GM19193 (cell line): Measurements from ENCODE around the gene FOXF1.

Experiments used
- POLR2A ChIP-seq: IDR thresholded peaks from 4 replicates; pipeline ENCODE4 v1.6.1; 2011; ENCODE audit not compliant: insufficient read depth, insufficient read length; ENCODE audit errors: extremely low read depth

FOXF1 gene

DNA sequence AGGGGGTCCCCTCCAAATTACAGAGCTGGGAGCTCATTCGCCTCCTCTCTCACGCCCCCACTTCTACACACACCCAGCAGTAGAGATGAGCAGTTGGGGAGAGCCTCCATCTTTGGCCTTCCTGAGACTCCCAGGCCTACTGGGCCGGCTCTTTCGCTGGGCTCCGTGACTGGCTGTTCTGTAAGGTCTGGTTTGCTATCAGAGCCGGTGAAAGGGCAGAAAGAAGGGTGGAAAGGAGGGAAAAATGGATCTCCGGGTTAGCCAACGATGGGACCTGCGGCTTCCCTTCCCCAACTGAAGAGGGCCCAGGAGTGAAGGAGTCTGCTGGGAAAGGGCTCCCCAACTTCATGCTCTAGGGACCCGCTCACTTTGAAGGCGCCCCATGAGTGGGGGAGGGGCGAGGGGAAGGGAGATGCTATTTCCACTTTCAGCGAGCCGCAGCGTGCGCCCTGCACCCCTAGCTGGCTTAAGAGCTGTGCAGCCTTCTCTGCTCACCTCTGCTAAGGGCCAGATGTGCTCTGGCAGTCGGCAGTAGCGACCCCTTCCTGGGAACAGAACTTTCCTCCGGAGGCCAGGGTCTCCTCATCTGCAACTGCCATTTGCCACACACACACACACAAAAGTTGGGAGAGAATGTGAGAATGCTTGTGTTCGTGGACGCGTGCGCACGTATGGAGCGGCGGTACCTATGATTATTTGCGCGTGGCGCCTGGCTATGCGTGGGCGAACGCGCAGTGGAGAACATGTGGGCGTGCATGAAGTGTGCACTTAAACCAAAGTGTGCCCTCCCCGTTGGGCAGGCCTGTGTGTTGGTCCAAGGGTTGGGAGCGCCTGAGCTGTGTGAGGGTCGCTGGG is 2.9 kb upstream of the FOXF1 start:
- no peak for TF ChIP-seq POLR2A

DNA sequence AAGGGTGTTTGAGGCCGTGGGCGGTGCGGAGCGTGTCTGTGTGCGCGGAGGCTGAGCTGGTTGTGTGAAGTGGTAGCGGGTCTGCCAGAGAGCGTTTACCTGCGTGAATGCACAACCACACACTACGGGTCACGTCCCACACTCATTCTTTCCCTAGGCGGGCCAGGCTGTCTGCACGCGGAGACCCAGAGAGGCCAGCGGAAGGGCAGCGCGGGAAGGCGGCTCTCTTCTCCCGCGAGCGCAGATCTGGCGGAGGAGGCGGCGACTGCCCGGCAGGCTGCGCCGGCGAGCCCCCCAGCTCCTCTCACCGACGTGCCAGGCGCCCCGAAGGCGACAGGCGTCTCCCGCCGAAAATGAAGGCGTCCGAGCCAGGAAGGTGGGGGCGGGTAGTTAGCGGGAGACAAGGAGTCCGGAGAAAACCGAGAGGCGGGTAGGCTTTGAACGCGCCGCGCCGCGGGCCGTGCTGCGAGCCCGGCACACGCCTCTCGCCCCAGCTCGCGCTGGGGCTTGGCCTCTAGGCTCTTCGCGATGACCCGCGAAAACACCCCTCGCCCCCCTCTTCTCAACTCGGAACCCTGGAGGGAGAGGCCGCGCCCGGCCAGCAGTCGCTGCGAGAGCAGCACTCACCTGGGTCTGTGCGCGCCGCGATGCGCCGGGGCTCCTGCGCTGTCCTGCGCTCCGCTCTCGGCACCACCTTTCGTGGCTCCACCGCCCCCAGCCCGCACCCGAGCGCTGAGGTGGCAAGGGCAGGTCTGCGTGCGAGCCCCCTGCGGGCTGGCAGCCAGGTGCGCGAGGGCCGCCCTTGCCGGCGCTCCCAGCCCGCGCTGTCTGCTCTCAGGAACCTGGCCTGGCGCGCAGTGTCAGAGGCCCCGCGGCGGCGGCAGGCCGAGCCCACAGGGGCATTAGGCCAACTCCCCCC is 2.0 kb upstream of the FOXF1 start:
- no peak for TF ChIP-seq POLR2A

DNA sequence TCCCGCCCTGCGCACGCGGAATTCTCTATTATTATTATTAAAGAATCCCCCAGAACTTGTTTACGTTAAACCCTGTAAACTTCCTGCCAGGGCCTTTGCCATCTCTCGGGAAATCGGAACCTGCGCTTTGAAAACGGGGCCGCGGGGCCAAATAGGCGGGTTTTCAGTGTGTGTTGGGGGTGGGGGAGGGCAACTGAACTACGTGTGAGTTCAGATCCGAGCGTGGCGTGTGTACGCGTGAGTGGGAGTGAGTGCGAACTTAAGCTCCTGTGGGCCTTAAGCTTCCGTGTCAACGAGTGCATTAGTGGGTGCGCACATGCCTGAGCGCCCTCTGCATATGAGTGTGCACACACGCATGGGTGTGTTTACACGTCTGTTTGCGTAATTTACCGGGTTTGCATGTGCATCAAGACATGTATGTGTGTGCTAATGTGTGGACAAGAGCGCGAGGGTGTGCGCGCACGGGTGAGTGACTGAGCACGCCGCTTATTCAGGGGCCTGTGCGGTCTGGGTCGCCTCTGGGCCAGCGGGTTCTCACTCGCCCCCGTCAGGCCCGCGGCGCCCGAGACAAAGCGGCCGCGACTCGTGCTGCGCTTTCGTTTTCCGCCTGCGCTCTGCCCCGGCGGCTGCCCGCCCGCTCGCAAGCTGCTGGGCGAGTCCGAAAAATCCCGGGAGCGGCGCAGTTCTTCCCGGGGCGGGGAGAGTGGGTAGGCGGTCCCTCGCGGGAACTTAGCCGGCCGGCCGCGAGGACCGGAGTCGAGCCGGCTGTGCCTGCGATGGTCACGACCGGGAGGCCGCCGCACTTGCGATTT is 1.2 kb upstream of the FOXF1 start:
- TF ChIP-seq POLR2A = no peak

DNA sequence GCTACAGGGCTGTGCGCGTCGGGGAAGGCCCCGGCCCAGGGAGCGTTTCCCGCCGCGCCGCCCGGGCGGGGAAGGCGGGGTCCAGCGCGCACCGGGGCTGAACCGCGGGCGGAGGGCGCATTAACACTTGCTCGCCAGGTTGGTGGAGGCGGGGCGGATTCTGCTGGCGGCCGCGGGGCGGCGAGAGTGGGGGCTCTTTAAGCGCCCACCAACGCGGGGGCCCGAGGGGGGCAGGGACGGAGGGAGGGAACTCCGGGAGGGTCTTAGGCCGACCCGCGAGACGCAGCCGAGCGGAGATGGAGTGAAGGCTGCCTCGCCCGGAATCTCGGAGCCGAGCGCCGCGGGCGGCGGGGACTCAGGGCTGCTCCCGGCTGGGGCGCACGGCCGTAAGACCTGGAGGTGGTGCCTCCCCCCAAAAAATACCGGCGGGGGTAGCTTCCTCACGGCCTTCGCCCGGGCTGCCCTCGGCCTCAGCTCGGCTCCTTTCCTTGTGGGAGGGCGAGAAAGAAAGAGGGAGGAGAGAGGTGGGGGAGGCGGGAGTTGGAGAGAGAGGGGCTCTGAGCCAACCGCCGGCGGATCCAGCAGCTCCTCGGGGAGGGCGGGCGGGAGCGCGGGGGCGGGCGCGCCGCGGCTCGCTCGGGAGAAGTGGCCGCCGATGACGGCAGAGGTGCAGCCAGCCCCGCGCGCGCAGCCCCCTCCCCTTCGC is 415 bp upstream of the FOXF1 start:
- no peak for TF ChIP-seq POLR2A

DNA sequence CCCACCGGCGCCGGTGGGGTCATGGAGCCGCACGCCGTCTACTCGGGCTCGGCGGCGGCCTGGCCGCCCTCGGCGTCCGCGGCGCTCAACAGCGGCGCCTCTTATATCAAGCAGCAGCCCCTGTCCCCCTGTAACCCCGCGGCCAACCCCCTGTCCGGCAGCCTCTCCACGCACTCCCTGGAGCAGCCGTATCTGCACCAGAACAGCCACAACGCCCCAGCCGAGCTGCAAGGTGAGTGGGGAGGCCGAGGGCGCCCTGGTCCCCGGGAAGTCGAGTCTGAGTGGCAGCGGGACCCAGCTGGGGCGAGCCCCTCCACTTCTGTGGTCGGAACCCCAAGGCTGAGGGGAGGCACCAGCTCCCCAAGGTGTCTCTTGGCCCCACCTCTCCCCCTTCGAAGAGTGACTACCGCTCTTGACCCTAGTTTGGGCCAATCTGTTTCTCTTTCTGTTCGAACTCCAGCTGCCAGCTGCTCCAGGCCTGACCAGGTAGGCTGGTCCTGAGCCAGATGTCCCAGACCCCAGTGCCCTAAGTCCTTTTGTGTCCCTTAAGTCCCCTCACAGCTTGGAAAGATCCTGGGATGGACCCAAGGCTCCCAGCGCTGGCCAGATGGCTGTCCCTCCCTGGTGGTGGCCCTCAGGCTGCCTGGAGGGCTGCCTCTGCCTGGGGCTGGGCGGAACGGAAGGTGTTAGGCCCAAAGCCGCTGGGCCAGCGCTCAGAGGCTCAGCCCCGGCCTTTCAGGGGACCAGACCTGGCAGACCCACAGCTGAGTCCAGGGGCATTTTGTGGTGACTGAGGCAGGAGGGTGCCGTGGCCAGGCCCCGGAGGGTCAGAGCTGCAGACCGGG is 1.2 kb downstream of the FOXF1 start:
- TF ChIP-seq POLR2A = no peak

DNA sequence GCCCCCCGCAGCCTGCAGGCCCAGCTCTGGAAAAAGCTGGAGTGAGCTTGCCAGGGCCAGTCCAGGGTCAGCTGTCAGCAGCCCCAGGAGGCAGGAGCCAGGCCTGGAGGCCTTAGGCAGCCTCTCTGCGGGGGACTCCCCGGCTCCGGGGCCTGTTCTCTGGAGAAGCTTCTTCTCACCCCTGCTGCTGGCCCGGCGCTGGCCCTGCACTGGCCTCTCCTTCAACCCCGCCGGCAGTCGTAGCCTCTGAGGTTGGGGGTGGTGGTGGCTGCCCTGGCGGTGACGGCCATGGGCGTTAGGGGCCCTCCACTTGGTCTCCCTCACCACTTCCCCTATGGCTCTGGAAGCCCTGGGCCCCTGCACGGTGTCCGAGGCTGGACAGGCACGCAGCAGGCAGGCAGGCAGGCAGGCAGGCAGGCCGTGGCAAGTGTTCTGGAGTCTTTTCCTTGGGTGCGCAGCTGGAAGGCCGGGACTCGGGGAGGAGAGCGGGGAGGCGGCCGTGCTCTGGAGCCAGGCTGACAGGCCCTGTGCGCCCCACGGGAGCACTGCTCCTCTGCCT is 2.1 kb downstream of the FOXF1 start:
- no peak for TF ChIP-seq POLR2A

DNA sequence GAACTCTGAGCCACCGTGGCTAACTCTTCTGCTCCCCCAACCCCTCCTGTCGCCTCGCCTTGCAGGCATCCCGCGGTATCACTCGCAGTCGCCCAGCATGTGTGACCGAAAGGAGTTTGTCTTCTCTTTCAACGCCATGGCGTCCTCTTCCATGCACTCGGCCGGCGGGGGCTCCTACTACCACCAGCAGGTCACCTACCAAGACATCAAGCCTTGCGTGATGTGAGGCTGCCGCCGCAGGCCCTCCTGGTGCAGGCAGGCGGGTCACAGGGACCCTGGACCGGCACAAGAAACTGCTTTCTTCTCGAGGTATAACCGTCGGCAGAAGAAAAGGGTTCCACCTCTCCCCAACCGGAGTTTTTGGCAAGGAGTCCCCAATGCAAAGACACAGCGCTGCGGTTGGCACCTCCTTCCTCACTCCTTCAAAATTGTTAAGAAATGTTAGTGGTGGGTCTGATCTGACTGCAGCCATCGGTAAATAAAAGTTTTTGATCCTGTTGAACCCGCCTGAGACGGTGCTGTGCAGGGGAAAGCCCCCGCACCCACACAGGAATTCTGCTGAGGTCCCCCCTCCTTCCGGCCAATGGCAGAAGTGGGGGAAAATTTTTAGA is 2.6 kb downstream of the FOXF1 start:
- TF ChIP-seq POLR2A = no peak

DNA sequence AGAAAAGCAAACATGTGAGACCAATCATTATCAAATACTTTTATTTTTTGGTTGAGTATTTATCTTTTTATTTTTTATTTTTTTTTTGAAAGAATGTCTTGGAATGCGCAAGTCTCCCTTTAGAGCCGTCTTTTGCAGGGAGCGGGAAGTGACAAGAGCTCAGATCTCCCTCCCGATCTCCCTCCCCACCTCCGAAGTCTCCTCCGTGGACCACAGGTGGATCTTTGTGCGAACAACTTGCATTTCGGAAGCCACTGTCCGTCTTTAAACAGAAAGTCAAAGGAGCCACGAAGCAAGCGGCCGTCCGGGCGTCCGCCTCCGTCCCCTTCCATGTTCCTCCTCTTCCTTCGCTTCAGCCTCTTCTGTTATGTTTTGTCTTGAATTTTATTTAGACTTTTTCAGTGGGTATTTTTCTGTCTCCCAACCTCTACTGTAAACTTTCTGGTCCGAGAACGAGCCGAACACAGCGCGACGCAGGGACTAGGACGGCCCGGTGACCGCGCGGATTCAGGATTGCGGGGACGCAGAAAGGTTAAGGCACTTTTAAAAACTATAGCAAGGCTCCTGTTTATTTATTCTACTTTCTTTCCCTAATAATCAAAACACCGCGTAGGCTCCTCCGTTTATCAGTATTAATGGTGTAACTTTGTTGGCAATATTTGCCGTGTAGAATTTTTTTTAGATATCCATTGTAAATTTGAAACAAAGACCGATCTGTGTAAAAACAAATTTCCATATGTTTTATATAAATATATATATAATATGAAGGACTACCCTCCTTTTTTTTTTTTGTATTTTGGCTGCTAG is 3.3 kb downstream of the FOXF1 start:
- no peak for TF ChIP-seq POLR2A

DNA sequence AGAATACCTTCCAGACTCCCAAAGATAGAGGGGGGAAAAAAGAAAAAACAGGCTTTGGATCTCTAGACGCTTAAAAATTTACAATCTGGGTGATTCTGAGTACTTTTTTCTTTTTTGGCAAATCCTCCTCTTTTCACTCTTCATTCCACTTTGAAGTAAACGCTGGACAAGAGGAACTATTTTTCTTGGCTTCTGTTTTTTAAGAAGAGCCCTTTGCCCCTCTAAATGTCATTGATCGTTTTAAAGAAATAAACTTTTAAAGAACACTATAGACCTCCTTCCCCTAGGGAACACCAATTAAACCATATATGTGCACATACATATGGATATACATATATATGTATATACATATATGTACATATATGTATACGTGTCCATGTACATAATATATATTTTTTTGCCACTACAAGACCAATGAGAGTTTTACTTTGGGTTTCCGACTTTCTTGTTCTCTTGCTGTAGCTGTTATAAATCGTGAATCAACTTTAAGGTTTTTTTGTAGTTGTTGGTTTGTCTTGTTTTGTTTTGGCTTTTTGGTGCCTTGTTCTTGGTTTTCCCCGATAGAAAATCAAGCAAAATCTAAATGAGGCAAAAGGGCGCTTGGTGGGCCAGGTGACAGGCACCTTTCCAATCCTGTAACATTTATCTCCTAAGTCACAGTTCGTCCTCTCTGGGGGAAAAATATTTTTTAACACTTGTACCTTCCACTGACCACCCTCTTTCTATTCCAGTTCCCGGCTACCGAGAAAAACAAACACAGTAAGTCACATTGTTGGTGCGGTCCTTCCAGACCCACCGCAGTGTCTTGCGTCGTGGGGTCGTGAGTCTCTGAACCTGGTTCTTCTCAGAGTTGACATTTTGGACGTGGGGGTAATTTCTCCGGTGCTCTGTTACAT is 4.4 kb downstream of the FOXF1 start:
- TF ChIP-seq POLR2A = no peak

DNA sequence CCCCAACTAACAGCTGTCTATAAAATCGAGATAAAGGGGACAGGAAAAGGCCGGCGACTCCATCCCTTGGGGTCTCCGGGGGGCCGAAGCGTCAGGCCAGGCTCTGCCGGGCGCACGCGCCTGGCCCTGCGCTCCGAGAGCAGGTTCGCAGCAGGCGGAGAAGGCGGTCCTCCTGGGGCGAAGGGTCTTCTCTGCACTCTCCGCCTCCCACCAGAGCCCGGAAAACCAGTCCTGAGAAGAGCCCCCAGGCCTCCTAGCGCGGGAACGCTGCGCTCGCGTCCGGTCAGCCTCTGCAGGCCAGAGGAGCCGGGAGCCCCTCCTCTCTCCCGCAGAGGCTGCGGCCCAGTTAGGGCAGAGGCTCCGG is 5.1 kb downstream of the FOXF1 start:
- TF ChIP-seq POLR2A = no peak
